AG04450 (cell line): ENCODE measurements around the gene GRIA1. TPM values are rescaled to one million over a fixed set of nuclear protein-coding genes. Genes with fewer than 3 reads are reported as not detected.
"Not testable (repeated sequence)": the region's sequence is repeated elsewhere in the genome, so short reads cannot be mapped to it uniquely, and the experiment has no call there.

Source experiments
- CTCF ChIA-PET: fragments of 300-600, 350-600 bp; formaldehyde crosslinking; extraction: SDS; loops from one replicate; lab custom pipeline; 2022; ENCODE audit warnings: antibody characterized with exemption, inconsistent platforms; lab: Charles Lee
- POLR2A ChIA-PET: fragments of 350-600 bp; formaldehyde crosslinking; extraction: SDS; loops from one replicate; lab custom pipeline; 2021; ENCODE audit warnings: antibody characterized with exemption, inconsistent platforms; lab: Yijun Ruan, JAX
- DNase-seq: peaks from one replicate; pipeline ENCODE4 v3.0.0-alpha.2; 2011; ENCODE audit warnings: low read depth, low spot score
- H3K27ac ChIP-seq: one replicate; pipeline ENCODE4 v1.5.1; 2012; ENCODE audit warnings: low read depth, low read length, control low read depth
- H3K27me3 ChIP-seq: one replicate; pipeline ENCODE4 v1.6.0; 2012; ENCODE audit warnings: low read length; ENCODE audit not compliant: control insufficient read depth, insufficient read depth
- H3K4me3 ChIP-seq: 2 replicates; pipeline ENCODE4 v1.5.1; 2011; ENCODE audit warnings: mild to moderate bottlenecking, low read depth, low read length, control low read depth
- H3K9me3 ChIP-seq: 2 replicates; pipeline ENCODE4 v1.5.1; 2012; ENCODE audit warnings: low read length; ENCODE audit not compliant: control insufficient read depth, insufficient read depth
- polyA plus RNA-seq: library from polyadenylated mRNA; depleted of rRNA; stranded (reverse); fragments of >200 nt; gene quantifications from 2 replicates; pipeline ENCODE4 v1.2.3, GENCODE V29; 2011
- TF ChIP-seq, protein P1 (sequence below): IDR thresholded peaks from 2 replicates; pipeline ENCODE4 v1.5.1; 2011; ENCODE audit warnings: low read depth, low read length, control low read depth, inconsistent platforms

GRIA1 gene
- polyA plus RNA-seq, 1 experiment, result 0.42 TPM

DNA sequence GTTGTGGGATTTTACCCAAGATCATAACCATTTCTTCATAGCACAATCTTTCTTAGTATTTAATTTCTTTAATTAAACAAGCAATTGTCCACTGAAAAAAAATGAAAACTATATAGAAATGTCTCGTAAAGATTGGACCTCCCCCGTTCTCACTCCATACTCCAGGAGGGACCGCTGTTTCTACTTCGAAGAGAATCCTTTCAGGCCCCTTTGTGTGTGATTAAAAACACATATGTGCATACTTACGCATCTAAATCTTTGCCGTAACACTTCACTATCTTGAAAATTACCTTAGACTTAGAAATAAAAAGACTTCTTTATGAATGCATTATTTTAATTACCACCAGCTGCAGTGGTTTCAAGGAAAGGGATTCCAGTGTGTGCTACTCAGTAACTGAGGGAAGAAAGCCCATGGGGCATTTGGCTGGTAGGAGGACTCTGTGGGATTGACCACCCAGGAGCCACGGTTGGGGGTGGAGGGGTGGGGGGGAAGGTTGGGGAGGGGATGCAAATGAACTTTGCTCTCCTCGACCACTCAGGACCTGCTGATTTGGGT lies 339.1 kb downstream of the GRIA1 start:
- no peak for DNase-seq
- POLR2A ChIA-PET, result no interaction called here
- H3K9me3 ChIP-seq, result no peaks in the 10 kb centered on the region
- H3K4me3 ChIP-seq, result no peak overlapping the region
- H3K27me3 ChIP-seq, result no peaks in the 10 kb centered on the region
- TF ChIP-seq, protein P1, sequence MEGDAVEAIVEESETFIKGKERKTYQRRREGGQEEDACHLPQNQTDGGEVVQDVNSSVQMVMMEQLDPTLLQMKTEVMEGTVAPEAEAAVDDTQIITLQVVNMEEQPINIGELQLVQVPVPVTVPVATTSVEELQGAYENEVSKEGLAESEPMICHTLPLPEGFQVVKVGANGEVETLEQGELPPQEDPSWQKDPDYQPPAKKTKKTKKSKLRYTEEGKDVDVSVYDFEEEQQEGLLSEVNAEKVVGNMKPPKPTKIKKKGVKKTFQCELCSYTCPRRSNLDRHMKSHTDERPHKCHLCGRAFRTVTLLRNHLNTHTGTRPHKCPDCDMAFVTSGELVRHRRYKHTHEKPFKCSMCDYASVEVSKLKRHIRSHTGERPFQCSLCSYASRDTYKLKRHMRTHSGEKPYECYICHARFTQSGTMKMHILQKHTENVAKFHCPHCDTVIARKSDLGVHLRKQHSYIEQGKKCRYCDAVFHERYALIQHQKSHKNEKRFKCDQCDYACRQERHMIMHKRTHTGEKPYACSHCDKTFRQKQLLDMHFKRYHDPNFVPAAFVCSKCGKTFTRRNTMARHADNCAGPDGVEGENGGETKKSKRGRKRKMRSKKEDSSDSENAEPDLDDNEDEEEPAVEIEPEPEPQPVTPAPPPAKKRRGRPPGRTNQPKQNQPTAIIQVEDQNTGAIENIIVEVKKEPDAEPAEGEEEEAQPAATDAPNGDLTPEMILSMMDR, result no peak
- H3K27ac ChIP-seq, result no peak overlapping the region
- CTCF ChIA-PET, result no interaction called here

DNA sequence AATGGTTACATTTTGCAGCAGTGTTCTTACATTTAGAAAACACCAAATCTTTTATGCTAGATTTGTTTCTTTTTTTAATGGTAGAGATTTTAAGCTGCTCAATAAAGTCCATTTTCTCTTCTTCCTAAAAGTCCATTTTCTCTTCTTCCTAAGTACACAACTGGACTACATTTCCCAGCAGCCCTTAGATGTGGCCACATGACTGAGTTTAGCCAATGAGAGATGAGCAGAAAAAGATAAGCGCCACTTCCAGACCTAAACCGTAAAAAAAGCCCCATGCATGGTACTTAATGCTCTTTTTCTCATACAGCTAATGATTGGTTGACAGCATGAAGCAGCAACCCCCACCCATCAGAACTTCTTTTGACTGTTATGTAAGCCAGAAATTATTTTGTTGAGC lies 341.5 kb downstream of the GRIA1 start:
- Histone ChIP-seq H3K27ac (no peak overlapping the region), H3K27me3 (no peaks in the 10 kb centered on the region), H3K4me3 (no peak overlapping the region), H3K9me3 (no peaks in the 10 kb centered on the region)
- ChIA-PET CTCF (interaction anchor here (0.6 kb wide), 1 partner anchor 120 kb away, joined by 3 read pairs; no protein-coding TSS in a partner anchor), POLR2A (no interaction called here)
- DNase-seq, result no peak
- TF ChIP-seq, protein P1, result no peak

DNA sequence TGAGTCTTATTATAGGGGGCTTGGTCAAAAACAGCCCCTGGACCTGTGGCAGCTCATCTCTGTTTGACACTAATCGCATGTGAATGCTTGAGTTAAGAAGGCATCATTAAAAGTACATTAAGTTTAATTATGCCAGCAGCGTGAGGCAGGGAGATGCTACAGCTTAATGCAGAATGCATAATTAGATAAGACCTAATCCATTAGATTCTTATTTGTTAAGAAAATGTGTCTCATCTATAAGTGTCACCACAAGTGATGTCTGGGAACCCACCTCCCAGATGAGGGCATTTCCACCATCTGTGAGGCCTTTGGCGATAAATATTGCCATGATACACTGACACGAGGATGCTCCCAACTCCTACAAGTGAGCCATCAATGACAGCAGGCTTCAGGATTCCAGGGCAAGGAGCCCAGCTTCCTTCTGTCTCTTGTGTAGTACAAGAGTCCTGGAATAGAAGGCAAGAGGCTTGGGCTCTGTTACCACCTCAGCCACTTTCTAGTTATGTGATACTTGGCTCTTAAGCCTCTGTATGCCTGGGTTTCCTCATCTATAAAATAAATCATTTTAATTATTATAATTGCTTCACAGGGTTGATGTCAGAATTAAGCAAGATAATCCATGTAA lies 345.5 kb downstream of the GRIA1 start:
- DNase-seq, result no peak
- Histone ChIP-seq H3K27ac (no peak overlapping the region), H3K4me3 (no peak overlapping the region), H3K27me3 (no peaks in the 10 kb centered on the region), H3K9me3 (no peaks in the 10 kb centered on the region)
- CTCF ChIA-PET, result no interaction called here
- POLR2A ChIA-PET, result no interaction called here
- TF ChIP-seq, protein P1, result no peak

DNA sequence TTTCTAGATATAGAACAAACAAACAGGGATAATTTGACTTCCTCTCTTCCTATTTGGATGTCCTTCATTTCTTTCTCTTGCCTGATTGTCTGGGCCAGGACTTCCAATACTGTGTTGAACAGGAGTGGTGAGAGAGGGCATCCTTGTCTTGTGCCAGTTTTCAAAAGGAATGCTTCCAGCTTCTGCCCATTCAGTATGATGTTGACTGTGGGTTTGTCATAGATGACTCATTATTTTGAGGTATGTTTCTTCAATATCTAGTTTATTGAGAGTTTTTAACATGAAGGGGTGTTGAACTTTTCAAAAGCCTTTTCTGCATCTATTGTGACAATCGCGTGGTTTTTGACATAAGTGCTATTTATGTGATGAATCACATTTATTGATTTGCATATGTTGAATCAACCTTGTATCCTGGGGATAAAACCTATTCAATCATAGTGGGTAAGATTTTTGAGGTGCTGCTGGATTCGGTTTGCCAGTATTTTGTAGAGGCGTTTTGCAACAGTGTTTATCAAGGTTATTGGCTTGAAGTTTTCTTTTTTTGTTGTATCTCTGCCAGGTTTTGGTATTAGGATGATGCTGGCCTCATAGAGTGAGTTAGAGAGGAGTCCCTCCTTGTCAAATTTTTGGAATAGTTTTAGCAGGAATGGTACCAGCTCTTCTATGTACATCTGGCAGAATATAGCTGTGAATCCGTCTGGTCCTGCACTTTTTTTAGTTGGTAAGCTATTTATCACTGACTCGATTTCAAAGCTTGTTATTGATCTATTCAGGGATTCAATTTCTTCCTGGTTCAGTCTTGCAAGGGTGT lies 359.0 kb downstream of the GRIA1 start:
- POLR2A ChIA-PET, CTCF ChIA-PET, H3K27ac ChIP-seq, DNase-seq, H3K9me3 ChIP-seq, H3K27me3 ChIP-seq, H3K4me3 ChIP-seq: not testable (repeated sequence)

DNA sequence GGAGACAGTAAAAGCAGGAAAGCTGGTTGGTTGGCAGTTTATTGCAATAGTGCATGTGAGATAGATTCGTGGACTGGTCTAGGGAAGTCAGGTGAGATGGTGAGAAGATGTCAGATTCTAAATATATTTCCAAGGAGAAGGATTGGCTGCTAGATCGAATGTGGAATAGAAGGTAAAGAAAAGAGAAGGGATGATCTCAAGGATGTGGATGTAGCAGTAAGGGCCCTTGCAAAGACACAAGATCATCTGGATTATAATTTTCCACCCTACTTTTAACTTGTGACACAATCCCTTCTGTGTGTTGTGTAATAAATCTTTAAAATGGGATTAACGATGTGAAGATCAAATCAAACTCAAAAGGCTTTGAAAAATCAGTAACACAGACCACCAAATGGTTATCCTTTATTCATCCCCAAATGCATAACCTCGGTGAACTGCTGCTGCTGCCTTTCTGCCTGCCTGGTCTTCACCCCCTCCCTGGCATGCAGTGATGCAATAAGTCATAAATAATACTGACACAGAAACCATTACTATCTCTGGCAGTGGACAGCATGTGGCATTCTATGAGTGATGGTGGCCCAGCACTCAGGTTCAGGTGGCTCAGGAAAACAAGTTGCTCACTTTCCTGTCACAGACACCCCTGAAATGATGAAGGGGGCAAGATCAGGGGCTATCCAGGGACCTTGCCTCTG lies 369.9 kb downstream of the GRIA1 start:
- ChIA-PET POLR2A (no interaction called here), CTCF (no interaction called here)
- DNase-seq, result no peak
- Histone ChIP-seq H3K27me3 (no peaks in the 10 kb centered on the region), H3K27ac (no peak overlapping the region), H3K4me3 (no peak overlapping the region), H3K9me3 (no peaks in the 10 kb centered on the region)
- TF ChIP-seq, protein P1, result no peak

DNA sequence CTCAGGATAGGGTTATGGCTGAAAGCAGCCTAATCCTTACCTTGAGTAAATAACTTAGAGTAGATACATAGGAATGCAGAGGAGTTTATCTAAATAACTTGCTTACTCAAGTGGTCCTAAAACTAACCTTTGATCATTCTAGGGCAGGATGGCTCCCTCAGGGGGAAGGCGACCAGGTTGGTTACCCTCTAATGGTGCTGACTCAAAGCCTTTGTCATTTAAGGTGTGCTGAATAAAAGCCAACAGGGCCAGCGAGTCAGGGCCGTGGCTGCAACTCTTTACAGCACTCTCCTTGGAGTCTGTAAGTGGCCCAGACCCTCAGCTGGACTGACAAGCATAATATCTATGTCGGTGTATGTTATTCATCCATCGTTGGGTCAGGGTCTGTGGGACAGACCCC lies 372.4 kb downstream of the GRIA1 start:
- H3K4me3 ChIP-seq, H3K9me3 ChIP-seq, H3K27ac ChIP-seq, POLR2A ChIA-PET, H3K27me3 ChIP-seq, CTCF ChIA-PET, DNase-seq: not testable (repeated sequence)
